MCF 10A (cell line): Measurements from ENCODE around the gene UGT1A10. TPM values are rescaled to one million over a fixed set of nuclear protein-coding genes. Genes with fewer than 3 reads are reported as not detected.
"Not testable (repeated sequence)": the region's sequence is repeated elsewhere in the genome, so short reads cannot be mapped to it uniquely, and the experiment has no call there.

Experiments used
- BruUV-seq: library from RNA; stranded (reverse); fragments of 400-500 nt; replicated peaks from 2 replicates; lab custom pipeline; 2021; lab: Mats Ljungman, UMichigan
- CTCF ChIA-PET: fragments of 300-600 bp; sonication (Branson Sonifier 250); formaldehyde crosslinking; extraction: SDS; loops from one replicate; lab custom pipeline; 2021; ENCODE audit warnings: antibody characterized with exemption, inconsistent platforms; lab: Yijun Ruan, JAX
- POLR2A ChIA-PET: fragments of 300-600, 350-650 bp; sonication (Branson Sonifier 250); formaldehyde crosslinking; extraction: SDS; loops from one replicate; lab custom pipeline; 2020; ENCODE audit warnings: antibody characterized with exemption, inconsistent platforms; lab: Yijun Ruan, JAX
- DNase-seq: peaks from one replicate; pipeline ENCODE4 v3.0.0-alpha.2; 2018; ENCODE audit not compliant: unreplicated experiment
- H3K27ac Mint-ChIP-seq: one replicate; pipeline ENCODE4 v1.8.0; 2022; ENCODE audit warnings: mild to moderate bottlenecking, low read depth, mixed read lengths; ENCODE audit not compliant: unreplicated experiment
- H3K27me3 Mint-ChIP-seq: one replicate; pipeline ENCODE4 v1.8.0; 2022; ENCODE audit warnings: mixed read lengths; ENCODE audit not compliant: insufficient read depth, unreplicated experiment
- H3K36me3 Mint-ChIP-seq: one replicate; pipeline ENCODE4 v1.8.0; 2022; ENCODE audit warnings: mild to moderate bottlenecking, moderate library complexity, mixed read lengths; ENCODE audit not compliant: insufficient read depth, unreplicated experiment
- H3K4me1 Mint-ChIP-seq: one replicate; pipeline ENCODE4 v1.8.0; 2022; ENCODE audit warnings: mixed read lengths; ENCODE audit not compliant: insufficient read depth, unreplicated experiment
- H3K4me3 Mint-ChIP-seq: one replicate; pipeline ENCODE4 v1.8.0; 2022; ENCODE audit warnings: mild to moderate bottlenecking, moderate library complexity, mixed read lengths; ENCODE audit not compliant: unreplicated experiment
- H3K9me3 Mint-ChIP-seq: one replicate; pipeline ENCODE4 v1.8.0; 2022; ENCODE audit warnings: mixed read lengths; ENCODE audit not compliant: unreplicated experiment
- CTCF ChIP-seq: fragments of 200-600 bp; IDR thresholded peaks from one replicate; pipeline ENCODE4 v1.8.0; 2022; ENCODE audit warnings: antibody characterized with exemption, mild to moderate bottlenecking; ENCODE audit not compliant: unreplicated experiment
- intact Hi-C: fragments of 100-400 bp; cut with micrococcal nuclease; formaldehyde crosslinking; loops from 2 replicates; pipeline ENCODE4 v1.14.1; 2022
- total RNA-seq: library from RNA; stranded (reverse); gene quantifications from 2 replicates; pipeline ENCODE4 v1.2.3, GENCODE V29; 2022

Gene UGT1A10
- total RNA-seq, 1 experiment from 2014 or later = not detected

GRCh38 chr2:233728723-233729301 is 92.6 kb downstream of the UGT1A10 start, which contains the start of gene UGT1A3:
Gene UGT1A3 (plus strand): TSS chr2:233729042. CDS start chr2:233729127, 85 bp downstream.
- BruUV-seq = no TSS peak
- TF ChIP-seq CTCF = no peak
- no peak for DNase-seq
- POLR2A ChIA-PET = interaction anchor here (0.6 kb wide), 1 partner anchor 49 kb away, joined by 3 read pairs; the partner anchor contains the start of gene MROH2A
- CTCF ChIA-PET = no interaction called here
- Mint-ChIP-seq H3K4me1 (no peaks in the 10 kb centered on the region), H3K4me3 (no peak within 1 kb of the TSS), H3K27ac (no peak within 1 kb of the TSS), H3K27me3 (no peaks in the 10 kb centered on the region), H3K9me3 (no peaks in the 10 kb centered on the region), H3K36me3 (peaks cover 7% of the 10 kb centered on the region)
- intact Hi-C loops = no loop called here

- DNase-seq, intact Hi-C loops, H3K27ac Mint-ChIP-seq, H3K36me3 Mint-ChIP-seq, H3K9me3 Mint-ChIP-seq, H3K4me3 Mint-ChIP-seq, BruUV-seq, H3K4me1 Mint-ChIP-seq, POLR2A ChIA-PET, H3K27me3 Mint-ChIP-seq: not testable (repeated sequence)
- CTCF ChIA-PET = interaction anchor here (0.6 kb wide), 1 partner anchor 14 kb away, joined by 5 read pairs; no protein-coding TSS in a partner anchor
These were observed 100.8 kb downstream of the UGT1A10 start for GRCh38 chr2:233736868-233737653.

GRCh38 chr2:233740870-233741269 is 104.6 kb downstream of the UGT1A10 start:
- intact Hi-C loops = no loop called here
- ChIA-PET CTCF (no interaction called here), POLR2A (no interaction called here)
- H3K27me3 Mint-ChIP-seq = no peaks in the 10 kb centered on the region
- TF ChIP-seq CTCF = no peak
- no peak overlapping the region for H3K4me3 Mint-ChIP-seq
- no peaks in the 10 kb centered on the region for H3K9me3 Mint-ChIP-seq
- H3K27ac Mint-ChIP-seq = no peak overlapping the region
- H3K36me3 Mint-ChIP-seq = no peaks in the 10 kb centered on the region
- no peaks in the 10 kb centered on the region for H3K4me1 Mint-ChIP-seq
- DNase-seq = no peak
- no TSS peak for BruUV-seq

- intact Hi-C loops = no loop called here
- DNase-seq = no peak
- H3K36me3 Mint-ChIP-seq = no peaks in the 10 kb centered on the region
- TF ChIP-seq CTCF = no peak
- BruUV-seq = no TSS peak
- H3K4me1 Mint-ChIP-seq = no peaks in the 10 kb centered on the region
- no peaks in the 10 kb centered on the region for H3K27me3 Mint-ChIP-seq
- POLR2A ChIA-PET = no interaction called here
- no peak overlapping the region for H3K27ac Mint-ChIP-seq
- CTCF ChIA-PET = no interaction called here
- H3K4me3 Mint-ChIP-seq = no peak overlapping the region
- H3K9me3 Mint-ChIP-seq = no peaks in the 10 kb centered on the region
These were observed 107.4 kb downstream of the UGT1A10 start for GRCh38 chr2:233743464-233744259.
